ENCODE data around the gene IL25.

IL25 gene

GRCh38 chr14:23370221-23370620, 2.4 kb upstream of the IL25 start:
- TF ChIP-seq ARNTL (CRISPR knock-in tag; IDR thresholded peaks at IDR 0.05; ENCODE audit: borderline replicate concordance, low read depth) (no peak), ZNF8 (CRISPR knock-in tag; IDR thresholded peaks at IDR 0.05) (no peak), OSR1 (CRISPR knock-in tag; IDR thresholded peaks at IDR 0.05) (no peak), TOX (CRISPR knock-in tag; IDR thresholded peaks at IDR 0.05; ENCODE audit: borderline replicate concordance) (no peak)
- ATAC-seq: no peak

GRCh38 chr14:23371865-23372264, 744 bp upstream of the IL25 start:
- no peak for ATAC-seq
- TF ChIP-seq POU6F1 (CRISPR knock-in tag; IDR thresholded peaks at IDR 0.05; ENCODE audit: borderline replicate concordance, low read depth) (no peak), CSDC2 (CRISPR knock-in tag; IDR thresholded peaks at IDR 0.05) (no peak), ISL1 (CRISPR knock-in tag; IDR thresholded peaks at IDR 0.05) (no peak), TSHZ2 (CRISPR knock-in tag; IDR thresholded peaks at IDR 0.05) (no peak), ZC3H10 (CRISPR knock-in tag; IDR thresholded peaks at IDR 0.05) (no peak), ARNTL (CRISPR knock-in tag; IDR thresholded peaks at IDR 0.05; ENCODE audit: borderline replicate concordance, low read depth) (no peak), ZFP30 (CRISPR knock-in tag; IDR thresholded peaks at IDR 0.05) (no peak)

- TF ChIP-seq CREB5 (CRISPR knock-in tag; IDR thresholded peaks at IDR 0.05; ENCODE audit: low read depth): no peak
- no peak for TF ChIP-seq TOX (CRISPR knock-in tag; IDR thresholded peaks at IDR 0.05; ENCODE audit: borderline replicate concordance)
- TF ChIP-seq OSR1 (CRISPR knock-in tag; IDR thresholded peaks at IDR 0.05): no peak
- TF ChIP-seq POU6F1 (CRISPR knock-in tag; IDR thresholded peaks at IDR 0.05; ENCODE audit: borderline replicate concordance, low read depth): no peak
- TF ChIP-seq PATZ1 (CRISPR knock-in tag; IDR thresholded peaks at IDR 0.05; ENCODE audit: borderline replicate concordance): no peak
- TF ChIP-seq ARNTL (CRISPR knock-in tag; IDR thresholded peaks at IDR 0.05; ENCODE audit: borderline replicate concordance, low read depth): no peak
- TF ChIP-seq ZC3H10 (CRISPR knock-in tag; IDR thresholded peaks at IDR 0.05): no peak
- no peak for TF ChIP-seq TCF4 (CRISPR knock-in tag; IDR thresholded peaks at IDR 0.05; ENCODE audit: borderline replicate concordance)
- no peak for ATAC-seq
Measured at GRCh38 chr14:23373041-23373440, 432 bp downstream of the IL25 start.

GRCh38 chr14:23375527-23376251, 3.1 kb downstream of the IL25 start:
- TF ChIP-seq TOX (CRISPR knock-in tag; IDR thresholded peaks at IDR 0.05; ENCODE audit: borderline replicate concordance) (no peak), PATZ1 (CRISPR knock-in tag; IDR thresholded peaks at IDR 0.05; ENCODE audit: borderline replicate concordance) (no peak), ZNF8 (CRISPR knock-in tag; IDR thresholded peaks at IDR 0.05) (no peak), ISL1 (CRISPR knock-in tag; IDR thresholded peaks at IDR 0.05) (no peak), GLIS3 (CRISPR knock-in tag; IDR thresholded peaks at IDR 0.05) (no peak), ESRRG (CRISPR knock-in tag; IDR thresholded peaks at IDR 0.05) (no peak), SNAI2 (CRISPR knock-in tag; IDR thresholded peaks at IDR 0.05) (no peak), RARB (CRISPR knock-in tag; IDR thresholded peaks at IDR 0.05) (no peak), CREB5 (CRISPR knock-in tag; IDR thresholded peaks at IDR 0.05; ENCODE audit: low read depth) (no peak), ZC3H10 (CRISPR knock-in tag; IDR thresholded peaks at IDR 0.05) (no peak), TCF4 (CRISPR knock-in tag; IDR thresholded peaks at IDR 0.05; ENCODE audit: borderline replicate concordance) (no peak)
- ATAC-seq: no peak
